ENCODE data around the gene ALG12. TPM values are rescaled to one million over a fixed set of nuclear protein-coding genes. Genes with fewer than 3 reads are reported as not detected.
"Not testable (repeated sequence)": the region's sequence is repeated elsewhere in the genome, so short reads cannot be mapped to it uniquely, and the experiment has no call there.

The ALG12 gene
- total RNA-seq, 1 donor from 2014 or later: 9.9 TPM

GRCh38 chr22:49861642-49862495 is 56.4 kb downstream of the ALG12 start:
- Histone ChIP-seq H3K27me3 (ENCODE audit: control insufficient read depth in 3 of 3, insufficient read depth in 3 of 3, low read length in 3 of 3) (no peaks in the 10 kb centered on the region), H3K9me3 (ENCODE audit: control insufficient read depth in 3 of 3, low read length in 3 of 3) (peaks cover 4 to 11% (median 8%) of the 10 kb centered on the region in 3 donors), H3K4me1 (ENCODE audit: control insufficient read depth in 3 of 3, insufficient read depth in 3 of 3, low read length in 3 of 3) (no peaks in the 10 kb centered on the region), H3K9ac (ENCODE audit: low read depth in 1 of 3, low read length in 3 of 3) (no peak overlapping the region), H3K27ac (ENCODE audit: low read depth, low read length) (no peak overlapping the region), H3K4me3 (ENCODE audit: low read length in 3 of 3) (no peak overlapping the region), H3K36me3 (ENCODE audit: control insufficient read depth in 3 of 3, insufficient read depth in 3 of 3, low read length in 3 of 3) (peaks cover 2 to 7% (median 3%) of the 10 kb centered on the region in 3 donors)

- Histone ChIP-seq H3K4me1 (ENCODE audit: control insufficient read depth in 3 of 3, insufficient read depth in 3 of 3, low read length in 3 of 3) (peaks cover 13 to 21% (median 16%) of the 10 kb centered on the region in 3 donors), H3K27ac (ENCODE audit: low read depth, low read length) (no peak overlapping the region), H3K4me3 (ENCODE audit: low read length in 3 of 3) (no peak overlapping the region), H3K9ac (ENCODE audit: low read depth in 1 of 3, low read length in 3 of 3) (no peak overlapping the region), H3K27me3 (ENCODE audit: control insufficient read depth in 3 of 3, insufficient read depth in 3 of 3, low read length in 3 of 3) (no peaks in the 10 kb centered on the region), H3K9me3 (ENCODE audit: control insufficient read depth in 3 of 3, low read length in 3 of 3) (no peaks in the 10 kb centered on the region), H3K36me3 (ENCODE audit: control insufficient read depth in 3 of 3, insufficient read depth in 3 of 3, low read length in 3 of 3) (peaks cover 0 to 4% (median 0%) of the 10 kb centered on the region in 3 donors)
These were observed 59.4 kb downstream of the ALG12 start for GRCh38 chr22:49858827-49859226.

- Histone ChIP-seq H3K27ac (ENCODE audit: low read depth, low read length) (no peak overlapping the region), H3K9me3 (ENCODE audit: control insufficient read depth in 3 of 3, low read length in 3 of 3) (no peaks in the 10 kb centered on the region), H3K9ac (ENCODE audit: low read depth in 1 of 3, low read length in 3 of 3) (no peak overlapping the region), H3K4me1 (ENCODE audit: control insufficient read depth in 3 of 3, insufficient read depth in 3 of 3, low read length in 3 of 3) (peaks cover 16 to 21% (median 16%) of the 10 kb centered on the region in 3 donors), H3K36me3 (ENCODE audit: control insufficient read depth in 3 of 3, insufficient read depth in 3 of 3, low read length in 3 of 3) (peaks cover 0 to 4% (median 0%) of the 10 kb centered on the region in 3 donors), H3K4me3 (ENCODE audit: low read length in 3 of 3) (no peak overlapping the region), H3K27me3 (ENCODE audit: control insufficient read depth in 3 of 3, insufficient read depth in 3 of 3, low read length in 3 of 3) (no peaks in the 10 kb centered on the region)
These were observed 61.2 kb downstream of the ALG12 start for GRCh38 chr22:49856766-49857618.

GRCh38 chr22:49856343-49856742 is 61.9 kb downstream of the ALG12 start:
- H3K27me3 ChIP-seq (ENCODE audit: control insufficient read depth in 3 of 3, insufficient read depth in 3 of 3, low read length in 3 of 3): peaks cover 0 to 5% (median 0%) of the 10 kb centered on the region in 3 donors
- no peaks in the 10 kb centered on the region for H3K9me3 ChIP-seq (ENCODE audit: control insufficient read depth in 3 of 3, low read length in 3 of 3)
- H3K9ac ChIP-seq (ENCODE audit: low read depth in 1 of 3, low read length in 3 of 3): no peak overlapping the region
- peaks cover 16 to 21% (median 16%) of the 10 kb centered on the region in 3 donors for H3K4me1 ChIP-seq (ENCODE audit: control insufficient read depth in 3 of 3, insufficient read depth in 3 of 3, low read length in 3 of 3)
- H3K36me3 ChIP-seq (ENCODE audit: control insufficient read depth in 3 of 3, insufficient read depth in 3 of 3, low read length in 3 of 3): peaks cover 0 to 4% (median 0%) of the 10 kb centered on the region in 3 donors
- no peak overlapping the region for H3K27ac ChIP-seq (ENCODE audit: low read depth, low read length)
- no peak overlapping the region for H3K4me3 ChIP-seq (ENCODE audit: low read length in 3 of 3)

GRCh38 chr22:49855251-49855911 is 62.9 kb downstream of the ALG12 start:
- Histone ChIP-seq H3K27ac (ENCODE audit: low read depth, low read length) (peak overlapping the region; percentile 3), H3K9ac (ENCODE audit: low read depth in 1 of 3, low read length in 3 of 3) (peak overlapping the region; percentile 10 to 84 (median 46)), H3K4me1 (ENCODE audit: control insufficient read depth in 3 of 3, insufficient read depth in 3 of 3, low read length in 3 of 3) (peaks cover 16 to 21% (median 16%) of the 10 kb centered on the region in 3 donors), H3K36me3 (ENCODE audit: control insufficient read depth in 3 of 3, insufficient read depth in 3 of 3, low read length in 3 of 3) (peaks cover 0 to 4% (median 0%) of the 10 kb centered on the region in 3 donors), H3K4me3 (ENCODE audit: low read length in 3 of 3) (peak overlapping the region in 2 of 3 donors; percentile 22 to 84), H3K9me3 (ENCODE audit: control insufficient read depth in 3 of 3, low read length in 3 of 3) (no peaks in the 10 kb centered on the region), H3K27me3 (ENCODE audit: control insufficient read depth in 3 of 3, insufficient read depth in 3 of 3, low read length in 3 of 3) (peaks cover 4 to 14% (median 6%) of the 10 kb centered on the region in 3 donors)

- peak overlapping the region; percentile 74 to 87 (median 84) for H3K4me3 ChIP-seq (ENCODE audit: low read length in 3 of 3)
- peak overlapping the region; percentile 77 to 84 (median 83) for H3K9ac ChIP-seq (ENCODE audit: low read depth in 1 of 3, low read length in 3 of 3)
- no peaks in the 10 kb centered on the region for H3K9me3 ChIP-seq (ENCODE audit: control insufficient read depth in 3 of 3, low read length in 3 of 3)
- peaks cover 0 to 4% (median 0%) of the 10 kb centered on the region in 3 donors for H3K36me3 ChIP-seq (ENCODE audit: control insufficient read depth in 3 of 3, insufficient read depth in 3 of 3, low read length in 3 of 3)
- peaks cover 16 to 26% (median 16%) of the 10 kb centered on the region in 3 donors for H3K27me3 ChIP-seq (ENCODE audit: control insufficient read depth in 3 of 3, insufficient read depth in 3 of 3, low read length in 3 of 3)
- H3K27ac ChIP-seq (ENCODE audit: low read depth, low read length): peak overlapping the region; percentile 25
- H3K4me1 ChIP-seq (ENCODE audit: control insufficient read depth in 3 of 3, insufficient read depth in 3 of 3, low read length in 3 of 3): peaks cover 16 to 24% (median 17%) of the 10 kb centered on the region in 3 donors
These were observed 64.0 kb downstream of the ALG12 start for GRCh38 chr22:49853981-49854831.

- Histone ChIP-seq H3K4me3 (ENCODE audit: low read length in 3 of 3) (peak within 1 kb of the TSS; percentile 81 to 87 (median 84)), H3K27me3 (ENCODE audit: control insufficient read depth in 3 of 3, insufficient read depth in 3 of 3, low read length in 3 of 3) (peaks cover 16 to 34% (median 26%) of the 10 kb centered on the region in 3 donors), H3K36me3 (ENCODE audit: control insufficient read depth in 3 of 3, insufficient read depth in 3 of 3, low read length in 3 of 3) (peaks cover 0 to 2% (median 0%) of the 10 kb centered on the region in 3 donors), H3K9ac (ENCODE audit: low read depth in 1 of 3, low read length in 3 of 3) (peak within 1 kb of the TSS; percentile 77 to 89 (median 83)), H3K27ac (ENCODE audit: low read depth, low read length) (peak within 1 kb of the TSS; percentile 84), H3K4me1 (ENCODE audit: control insufficient read depth in 3 of 3, insufficient read depth in 3 of 3, low read length in 3 of 3) (peaks cover 16 to 24% (median 19%) of the 10 kb centered on the region in 3 donors), H3K9me3 (ENCODE audit: control insufficient read depth in 3 of 3, low read length in 3 of 3) (no peaks in the 10 kb centered on the region)
These were observed 65.0 kb downstream of the ALG12 start, which contains the start of gene ZBED4 for GRCh38 chr22:49852898-49853894. ZBED4 (plus strand) TSS chr22:49853844; CDS start chr22:49883663, 29,819 bp downstream.

- Histone ChIP-seq H3K27ac (ENCODE audit: low read depth, low read length) (peak overlapping the region; percentile 84), H3K4me3 (ENCODE audit: low read length in 3 of 3) (peak overlapping the region; percentile 71 to 82 (median 81)), H3K27me3 (ENCODE audit: control insufficient read depth in 3 of 3, insufficient read depth in 3 of 3, low read length in 3 of 3) (peaks cover 22 to 41% (median 32%) of the 10 kb centered on the region in 3 donors), H3K9ac (ENCODE audit: low read depth in 1 of 3, low read length in 3 of 3) (peak overlapping the region; percentile 74 to 89 (median 78)), H3K4me1 (ENCODE audit: control insufficient read depth in 3 of 3, insufficient read depth in 3 of 3, low read length in 3 of 3) (peaks cover 18 to 24% (median 19%) of the 10 kb centered on the region in 3 donors)
- H3K36me3 ChIP-seq (ENCODE audit: control insufficient read depth in 3 of 3, insufficient read depth in 3 of 3, low read length in 3 of 3); H3K9me3 ChIP-seq (ENCODE audit: control insufficient read depth in 3 of 3, low read length in 3 of 3): not testable (repeated sequence)
These were observed 65.7 kb downstream of the ALG12 start for GRCh38 chr22:49852568-49852897.
